Neural cell (in vitro differentiated cells): ENCODE data around the gene C5AR1.

Experiments
- MXI1 ChIP-seq: fragments of 450-650 bp; conservative IDR thresholded peaks from 2 replicates; pipeline ENCODE4 v1.6.1; 2014; ENCODE audit warnings: antibody characterized with exemption, mild to moderate bottlenecking; ENCODE audit not compliant: poor library complexity, severe bottlenecking
- RAD21 ChIP-seq: fragments of 450-650 bp; conservative IDR thresholded peaks from 2 replicates; pipeline ENCODE4 v1.6.1; 2014; ENCODE audit warnings: antibody characterized with exemption, mild to moderate bottlenecking, moderate library complexity

- TF ChIP-seq MXI1, result no peak
- TF ChIP-seq RAD21, result no peak
Observed at GRCh38 chr19:47340477-47341208, 31.0 kb downstream of the C5AR1 start.
